Activated CD8-positive, alpha-beta memory T cell treated with anti-CD3 and anti-CD28 coated beads for 24 hours (primary cell): ENCODE data around the gene HHATL.

ENCODE experiments used
- DNase-seq: peaks from one replicate; pipeline ENCODE4 v3.0.0-alpha.2; 2020

Gene HHATL

DNA sequence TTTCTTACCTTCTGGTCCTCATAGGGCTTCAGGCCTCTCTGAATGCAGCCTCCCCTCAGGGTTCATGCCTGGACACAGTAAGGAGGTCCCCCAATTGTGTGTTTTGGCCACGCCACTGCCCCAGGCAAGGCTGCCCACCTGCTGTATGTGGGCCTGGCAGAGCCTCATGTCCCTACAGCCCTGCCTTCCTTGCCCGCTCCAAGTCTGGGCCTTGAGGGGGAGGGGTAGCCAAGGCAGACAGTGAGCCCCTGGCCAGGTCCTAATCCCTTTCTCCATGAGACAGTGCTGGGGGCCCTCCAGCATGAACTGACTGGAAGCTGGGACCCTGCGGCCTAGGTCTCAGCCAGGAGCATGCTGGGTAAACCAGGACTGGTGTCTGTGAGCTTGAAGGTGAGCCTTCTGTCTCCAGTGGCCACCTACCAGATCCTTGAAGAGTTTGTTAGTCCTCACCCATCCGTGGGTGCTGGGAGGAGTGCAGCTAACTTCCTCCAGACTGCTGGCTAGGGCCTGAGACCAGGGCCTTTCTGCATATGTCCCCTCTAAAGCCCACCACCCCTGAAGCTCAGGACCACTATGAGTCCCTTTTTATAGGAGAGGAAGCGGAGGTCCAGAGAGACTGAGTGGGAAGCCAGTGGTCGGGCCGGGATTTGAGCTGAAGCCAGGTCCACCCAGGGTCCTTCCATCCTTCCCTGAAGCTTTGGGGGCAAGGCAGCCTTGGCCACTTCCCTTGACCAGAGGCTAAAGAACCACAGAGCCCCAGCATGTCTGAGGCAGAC, 40.4 kb downstream of the HHATL start:
- no peak for DNase-seq

DNA sequence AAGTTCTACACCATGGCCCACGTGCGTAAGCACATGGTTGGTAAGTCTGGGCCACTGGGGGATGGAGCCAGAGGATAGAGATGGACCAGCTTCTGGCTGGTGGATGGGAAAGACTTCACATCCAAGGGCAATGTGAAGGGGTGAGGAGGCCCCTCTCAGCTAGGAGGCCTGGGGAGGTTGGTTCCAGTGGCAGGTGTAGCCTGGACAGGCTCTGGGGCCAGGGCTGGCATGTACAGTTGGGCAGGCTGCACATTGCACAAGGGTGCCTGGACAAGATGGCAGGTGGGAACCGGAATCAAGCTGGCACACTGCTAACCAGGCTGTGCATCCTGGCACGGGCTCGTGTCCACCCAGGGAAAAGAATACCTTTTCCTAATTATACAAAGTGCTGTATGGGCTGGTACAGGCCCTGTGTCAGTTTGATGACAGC, 41.0 kb downstream of the HHATL start:
- no peak for DNase-seq

DNA sequence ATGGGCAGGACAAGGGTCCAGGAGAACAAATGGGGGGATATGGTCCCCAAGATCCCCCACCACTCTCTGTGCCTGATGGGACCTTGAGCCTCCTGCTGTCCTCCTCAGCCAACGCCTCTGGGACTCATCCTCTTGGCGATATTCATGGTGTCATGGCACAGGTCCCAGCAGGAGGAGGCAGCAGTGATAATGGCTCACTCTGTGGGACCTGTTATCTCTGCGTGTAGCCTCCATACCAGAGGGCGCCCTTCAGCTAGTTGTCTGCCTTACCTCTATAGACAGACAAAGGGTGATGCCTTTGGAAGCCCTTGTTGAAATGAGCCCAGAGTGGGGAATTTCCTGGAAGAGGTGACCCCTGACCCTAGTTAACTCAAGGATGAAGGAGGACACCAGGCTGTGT, 41.7 kb downstream of the HHATL start:
- DNase-seq: no peak

DNA sequence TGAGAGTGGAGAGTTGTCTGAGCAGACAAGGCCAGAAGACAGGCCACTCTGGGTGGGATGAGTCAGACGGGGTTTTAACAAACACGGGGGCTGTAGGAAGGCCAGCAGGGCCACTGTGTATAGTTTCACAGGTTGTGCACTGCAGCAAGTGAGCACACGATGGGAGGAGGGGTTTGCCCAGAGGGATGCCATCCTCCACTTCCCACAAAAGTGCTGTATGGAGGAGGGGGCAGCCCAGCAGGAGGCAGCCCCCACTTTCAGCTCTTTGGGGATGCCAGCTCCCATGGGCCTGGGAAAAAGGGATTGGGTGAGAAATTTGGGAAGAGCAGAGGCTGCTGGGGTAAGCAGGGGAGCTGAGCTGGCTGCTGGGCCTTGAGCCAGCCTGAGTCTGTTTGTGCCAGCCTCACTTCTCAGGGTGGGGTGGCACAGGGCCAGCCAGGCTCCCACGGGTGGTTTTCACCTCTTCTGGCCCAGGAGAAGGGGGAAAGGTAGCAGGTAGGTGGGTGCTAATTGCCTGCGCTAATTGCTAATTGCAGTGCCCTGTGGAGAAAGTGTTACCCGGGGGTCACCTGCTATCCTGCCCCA, 42.4 kb downstream of the HHATL start:
- DNase-seq: no peak

DNA sequence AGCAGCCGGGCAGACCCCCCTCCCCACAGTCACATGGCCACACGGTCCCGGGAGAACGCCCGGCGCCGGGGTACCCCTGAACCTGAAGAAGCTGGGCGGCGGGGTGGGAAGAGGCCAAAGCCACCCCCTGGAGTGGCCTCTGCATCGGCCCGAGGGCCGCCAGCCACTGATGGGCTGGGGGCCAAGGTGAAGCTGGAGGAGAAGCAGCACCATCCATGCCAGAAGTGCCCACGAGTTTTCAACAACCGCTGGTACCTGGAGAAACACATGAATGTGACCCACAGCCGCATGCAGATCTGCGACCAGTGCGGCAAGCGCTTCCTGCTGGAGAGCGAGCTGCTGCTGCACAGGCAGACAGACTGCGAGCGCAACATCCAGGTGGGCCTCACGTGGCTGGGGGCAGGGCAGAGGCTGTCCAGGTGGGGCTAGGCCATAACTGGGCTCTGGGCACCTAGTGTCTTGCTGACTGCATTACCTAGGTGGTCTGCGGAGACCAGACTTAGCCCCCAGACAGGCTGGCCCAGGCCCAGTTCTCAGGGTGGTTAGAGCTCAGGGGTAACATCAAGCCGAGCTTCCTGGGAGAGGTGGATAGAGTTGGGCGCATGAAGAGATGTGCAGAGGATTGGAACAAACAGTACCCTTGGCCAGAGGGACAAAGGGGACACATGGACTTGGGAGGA, 43.0 kb downstream of the HHATL start:
- DNase-seq: no peak

DNA sequence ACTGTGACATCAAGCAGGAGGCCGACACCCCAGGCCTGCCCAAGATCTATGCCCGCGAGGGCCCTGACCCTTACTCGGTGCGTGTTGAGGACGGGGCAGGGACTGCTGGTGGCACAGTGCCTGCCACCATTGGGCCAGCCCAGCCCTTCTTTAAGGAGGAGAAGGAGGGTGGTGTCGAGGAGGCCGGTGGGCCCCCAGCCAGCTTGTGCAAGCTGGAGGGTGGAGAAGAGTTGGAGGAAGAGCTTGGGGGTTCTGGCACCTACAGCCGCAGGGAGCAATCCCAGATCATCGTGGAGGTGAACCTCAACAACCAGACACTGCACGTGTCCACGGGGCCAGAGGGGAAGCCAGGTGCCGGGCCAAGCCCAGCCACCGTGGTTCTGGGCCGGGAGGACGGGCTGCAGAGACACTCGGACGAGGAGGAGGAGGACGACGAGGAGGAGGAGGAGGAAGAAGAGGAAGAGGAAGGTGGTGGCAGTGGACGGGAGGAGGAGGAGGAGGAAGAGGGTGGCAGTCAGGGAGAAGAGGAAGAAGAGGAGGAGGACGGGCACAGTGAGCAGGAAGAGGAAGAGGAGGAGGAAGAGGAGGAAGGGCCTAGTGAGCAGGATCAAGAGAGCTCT, 43.7 kb downstream of the HHATL start:
- DNase-seq: no peak

DNA sequence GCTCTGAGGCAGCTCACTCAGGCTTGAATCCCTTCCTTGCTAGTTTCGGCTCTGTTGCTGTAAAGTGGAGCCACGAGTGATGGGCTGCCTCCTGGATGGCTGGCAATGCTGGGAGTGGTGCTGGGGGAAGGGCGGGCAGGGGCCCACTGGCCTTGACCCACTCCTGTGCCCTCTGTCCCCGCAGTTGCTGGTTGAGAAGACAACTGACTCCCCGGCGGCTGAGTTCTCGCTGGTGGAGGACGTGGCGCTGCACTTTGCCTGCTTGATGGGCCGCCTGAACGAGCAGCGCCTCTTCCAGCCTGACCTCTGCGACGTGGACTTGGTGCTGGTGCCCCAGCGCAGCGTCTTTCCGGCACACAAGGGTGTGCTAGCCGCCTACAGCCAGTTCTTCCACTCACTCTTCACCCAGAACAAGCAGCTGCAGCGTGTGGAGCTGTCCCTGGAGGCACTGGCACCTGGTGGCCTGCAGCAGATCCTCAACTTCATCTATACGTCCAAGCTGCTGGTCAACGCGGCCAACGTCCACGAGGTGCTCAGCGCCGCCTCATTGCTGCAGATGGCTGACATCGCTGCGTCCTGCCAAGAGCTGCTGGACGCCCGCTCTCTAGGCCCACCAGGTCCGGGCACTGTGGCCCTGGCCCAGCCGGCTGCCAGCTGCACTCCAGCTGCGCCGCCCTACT, 44.4 kb downstream of the HHATL start:
- DNase-seq: no peak

DNA sequence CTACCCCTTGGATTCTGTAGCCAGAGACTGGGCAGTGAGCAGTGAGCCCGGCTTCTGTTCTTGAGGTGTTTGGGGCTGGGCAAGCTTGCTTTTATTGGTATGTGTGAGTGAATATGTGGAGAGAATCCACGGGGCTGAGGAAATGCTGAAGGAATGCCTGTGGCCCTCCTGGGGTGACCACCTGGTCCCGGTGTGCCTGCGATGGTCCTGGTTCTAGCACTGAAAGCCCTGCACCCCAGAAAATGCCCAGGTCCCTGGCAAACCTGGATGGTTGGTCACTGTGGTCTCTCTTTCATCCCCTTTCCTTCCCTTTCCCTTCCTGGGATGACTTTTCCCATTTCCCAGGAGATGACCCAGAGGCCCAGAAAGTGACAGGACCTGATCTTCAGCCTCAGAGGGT, 44.9 kb downstream of the HHATL start:
- no peak for DNase-seq

DNA sequence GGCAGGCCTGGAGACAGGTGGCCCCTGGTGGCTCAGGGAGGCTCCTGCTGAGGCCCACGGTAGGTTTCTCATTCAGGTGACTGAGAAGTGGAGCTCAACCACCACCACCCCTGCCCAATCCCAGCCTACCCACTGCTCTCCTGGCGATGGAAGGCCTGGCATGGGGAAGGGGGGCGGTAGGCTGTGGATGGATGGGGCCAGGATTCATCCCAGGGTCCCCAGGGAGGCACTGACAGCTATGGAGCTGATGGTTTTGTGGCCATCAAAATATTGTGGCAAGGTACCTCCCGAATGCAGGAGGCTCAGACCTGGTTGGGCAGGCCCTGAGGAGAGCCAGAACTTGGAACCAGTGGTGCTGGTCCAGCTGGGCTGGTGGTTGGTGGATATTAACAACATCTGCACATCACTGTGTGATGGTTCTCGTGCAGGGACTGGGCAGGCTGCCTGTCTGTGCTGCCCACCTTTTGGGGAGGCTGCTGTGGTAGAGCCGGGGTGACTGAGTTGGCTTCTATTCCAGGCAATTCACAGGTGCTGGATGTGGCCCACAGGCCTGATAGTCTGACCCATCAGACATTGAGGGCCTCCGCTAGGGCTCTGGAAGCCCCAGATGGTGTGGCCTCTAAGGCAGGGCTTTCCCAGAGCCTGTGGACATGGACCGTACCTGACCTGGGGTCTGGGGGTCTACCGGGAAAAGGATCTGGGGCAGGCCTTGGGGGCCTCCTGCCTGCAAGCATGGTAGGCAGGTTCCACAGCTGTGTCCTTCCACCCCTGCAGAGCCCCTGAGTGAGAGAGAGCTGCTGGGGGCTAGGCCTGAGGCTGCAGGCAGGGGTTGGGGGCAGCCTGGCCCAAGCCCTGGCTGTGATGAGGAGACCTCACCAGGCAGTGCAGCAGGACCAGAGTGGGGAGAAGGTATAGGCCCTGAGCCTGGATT, 45.7 kb downstream of the HHATL start:
- DNase-seq: no peak

DNA sequence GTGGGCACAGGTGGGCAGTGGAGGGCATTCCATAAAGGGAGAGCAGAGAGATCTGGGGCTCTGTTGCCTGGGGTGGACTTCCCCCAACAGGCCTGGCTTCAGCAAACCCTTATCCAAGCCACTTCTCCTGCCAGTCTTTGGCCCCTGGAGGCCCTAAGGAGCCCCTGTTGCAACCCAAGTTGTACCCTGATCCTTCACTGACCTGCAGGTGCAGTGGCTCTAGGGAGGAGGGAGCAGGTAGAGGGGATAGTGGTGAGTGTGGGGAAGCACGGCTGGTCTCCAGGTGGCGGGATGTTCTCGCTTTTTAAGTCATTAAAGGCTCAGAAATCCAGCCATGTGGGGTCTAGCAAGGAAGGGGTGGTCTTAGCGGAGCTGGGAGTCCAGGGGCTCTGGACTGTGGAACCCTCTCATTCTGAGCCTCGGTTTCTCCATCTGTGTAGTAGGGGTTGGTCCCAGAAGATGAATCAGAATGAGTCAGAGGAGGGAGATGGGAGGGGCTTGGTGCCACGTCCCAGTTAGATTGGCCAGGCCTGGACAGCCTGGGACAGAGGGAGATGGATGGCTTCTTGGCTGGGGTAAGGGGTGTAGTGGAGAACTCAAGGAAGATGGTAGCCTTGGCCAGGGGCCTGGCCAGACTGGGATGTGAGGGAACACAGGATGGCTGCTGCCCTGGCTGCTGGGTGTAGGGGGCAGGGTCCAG, 46.5 kb downstream of the HHATL start:
- DNase-seq: no peak

DNA sequence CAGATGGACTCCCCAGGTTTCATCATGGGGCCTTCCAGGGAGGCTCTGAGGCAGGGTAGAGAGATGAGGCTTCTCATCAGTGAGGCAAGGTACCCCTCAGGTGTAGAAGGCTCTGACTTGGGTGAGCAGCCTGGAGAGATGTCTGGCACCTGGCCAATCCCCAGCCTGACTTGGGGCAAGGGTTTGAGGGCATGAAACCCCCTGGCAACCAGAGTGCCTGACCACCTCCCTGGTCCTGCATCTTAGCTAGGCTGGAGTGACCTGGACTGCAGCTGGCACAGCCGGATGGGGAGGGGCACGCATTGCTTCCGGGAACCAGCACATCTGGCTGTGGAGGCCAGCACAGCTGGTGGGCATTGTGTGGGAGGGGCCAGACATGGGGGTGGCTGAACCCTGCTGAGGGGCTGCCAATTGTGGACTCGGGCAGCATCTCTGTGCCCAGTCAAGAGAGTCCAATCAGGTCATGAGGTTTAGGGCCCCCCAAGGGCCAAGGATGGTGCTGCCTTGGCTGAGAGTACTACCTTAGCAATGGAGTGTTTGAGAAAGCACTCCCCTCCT, 47.2 kb downstream of the HHATL start:
- no peak for DNase-seq

DNA sequence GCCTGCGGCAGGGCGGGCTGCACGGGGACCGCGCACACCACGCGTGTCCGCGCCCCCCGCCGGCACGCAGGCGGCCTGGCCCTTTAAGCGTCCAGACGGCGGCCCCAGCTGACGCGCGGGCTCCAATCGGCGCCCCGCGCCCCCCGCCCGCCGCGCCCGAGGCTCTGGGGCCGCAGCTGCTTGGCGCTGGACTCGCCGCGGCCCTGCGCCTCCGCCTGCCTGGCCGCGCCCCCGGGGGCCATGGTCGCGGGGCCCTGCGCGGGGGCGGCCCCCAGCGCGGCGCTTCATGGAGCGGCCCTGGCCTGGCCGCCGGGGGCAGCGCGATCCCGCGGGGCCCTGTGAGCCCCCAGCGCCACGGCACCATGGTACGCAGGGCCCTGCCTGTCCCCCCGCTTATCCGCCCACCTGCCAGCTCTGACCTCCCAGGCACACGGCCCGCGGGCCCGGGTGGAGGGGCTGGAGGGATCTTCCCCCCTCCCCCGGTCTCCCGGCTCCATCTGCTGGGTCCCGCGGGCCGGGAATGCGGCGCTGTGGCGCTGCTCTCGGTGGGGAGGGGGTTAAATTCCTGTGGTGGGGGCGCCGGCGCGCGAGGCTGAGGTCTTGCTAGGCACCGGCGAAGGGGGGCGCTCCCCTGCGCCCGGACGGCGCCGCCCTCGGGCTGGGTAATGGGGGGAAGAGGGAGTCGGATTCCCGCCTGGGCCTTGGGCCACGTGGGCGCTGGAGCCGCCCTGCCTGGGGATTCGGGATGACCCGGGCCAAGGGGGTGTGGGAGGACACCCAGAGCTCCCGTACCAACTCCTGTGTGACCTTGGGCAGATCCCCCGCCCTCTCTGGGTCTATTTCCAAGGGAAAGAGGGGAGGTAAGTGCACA, 48.0 kb downstream of the HHATL start:
- DNase-seq: no peak

DNA sequence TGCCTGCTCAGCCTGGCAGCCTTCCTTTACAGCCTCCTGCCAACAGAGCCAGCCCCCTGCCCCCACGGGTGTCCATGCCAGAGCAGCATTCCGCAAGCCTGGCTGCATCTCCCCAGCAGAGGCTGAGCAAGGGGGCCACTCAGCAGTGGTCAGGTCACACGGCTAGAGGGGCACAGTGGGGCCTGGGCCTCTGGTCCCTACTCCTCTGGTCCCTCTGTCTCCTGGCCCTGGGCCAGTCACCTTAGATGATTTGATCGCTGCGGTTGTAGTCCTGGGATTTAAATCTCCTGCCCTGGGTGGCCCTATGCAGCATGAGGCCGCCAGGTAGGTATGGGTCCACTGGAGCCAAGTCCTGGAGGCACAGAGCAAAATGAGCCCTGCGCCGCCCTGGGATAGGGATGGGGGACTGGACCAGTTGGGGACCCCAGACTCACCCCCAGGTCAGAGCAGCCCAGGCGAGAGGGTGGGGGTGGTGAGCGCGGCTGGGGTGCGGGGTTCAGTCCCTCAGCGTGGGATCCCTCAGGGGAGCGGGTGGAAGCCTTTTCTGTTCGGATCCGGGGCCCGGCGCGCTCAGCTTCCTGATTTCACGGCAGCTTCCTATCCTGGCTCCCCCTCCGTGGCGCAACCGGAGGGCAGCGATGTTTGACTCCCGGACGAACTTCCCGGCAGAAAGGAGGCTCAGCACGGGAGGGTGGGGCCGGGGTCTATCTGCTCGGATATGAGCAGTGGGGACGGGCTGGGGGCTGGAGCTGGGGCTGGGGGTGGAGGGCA, 48.9 kb downstream of the HHATL start, which contains the start of gene ZBTB47:
TSS of gene ZBTB47 (plus strand) at position 138 of the 771 bp plus-strand sequence. CDS start 4,659 bp downstream, outside the sequence.
- no peak for DNase-seq

DNA sequence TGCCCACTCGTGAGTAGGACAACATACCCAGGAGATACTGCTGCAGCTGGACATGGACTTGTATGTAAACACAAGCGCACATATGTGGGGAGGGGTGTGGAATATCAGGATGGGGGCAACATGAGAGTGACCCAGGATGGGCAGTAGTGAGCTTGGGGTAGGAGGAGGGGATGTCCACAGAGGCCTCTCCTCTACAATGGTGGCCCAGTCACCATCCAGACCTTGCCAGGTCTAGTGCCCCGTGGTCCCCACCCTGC, 49.4 kb downstream of the HHATL start:
- DNase-seq: no peak

DNA sequence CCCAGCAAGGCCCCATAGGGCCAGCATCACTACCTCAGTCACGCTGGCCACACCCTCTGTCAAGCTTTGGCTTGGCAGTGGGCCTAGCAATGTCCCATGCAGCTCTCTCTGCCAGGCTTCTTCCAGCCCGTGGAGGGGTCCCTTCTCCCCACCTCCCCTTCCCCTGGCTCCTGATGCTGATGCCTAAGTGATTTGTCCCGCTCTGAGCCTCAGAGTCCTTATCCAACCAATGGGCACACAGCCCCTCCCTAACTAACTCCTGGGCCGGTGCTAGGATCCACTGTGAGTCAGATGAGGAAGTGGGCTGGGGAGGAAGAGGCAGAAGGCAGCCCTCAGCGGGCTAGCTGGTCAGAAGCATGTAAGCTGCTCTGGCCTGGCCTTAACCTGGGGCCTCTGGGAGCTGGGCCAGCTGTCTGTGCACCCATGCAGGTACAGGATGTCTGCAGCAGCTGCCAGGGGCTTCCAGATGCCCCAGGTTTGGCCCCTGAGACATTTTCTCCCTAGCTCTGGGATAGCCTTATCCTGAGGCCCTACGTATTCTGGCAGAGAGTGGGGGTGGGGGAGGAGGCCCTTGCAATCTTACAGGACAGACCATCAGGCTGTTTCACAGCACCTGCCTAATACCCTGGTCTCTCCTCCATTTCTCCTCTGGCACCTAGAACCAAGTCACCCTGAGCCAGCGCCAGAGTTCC, 49.8 kb downstream of the HHATL start:
- DNase-seq: no peak

DNA sequence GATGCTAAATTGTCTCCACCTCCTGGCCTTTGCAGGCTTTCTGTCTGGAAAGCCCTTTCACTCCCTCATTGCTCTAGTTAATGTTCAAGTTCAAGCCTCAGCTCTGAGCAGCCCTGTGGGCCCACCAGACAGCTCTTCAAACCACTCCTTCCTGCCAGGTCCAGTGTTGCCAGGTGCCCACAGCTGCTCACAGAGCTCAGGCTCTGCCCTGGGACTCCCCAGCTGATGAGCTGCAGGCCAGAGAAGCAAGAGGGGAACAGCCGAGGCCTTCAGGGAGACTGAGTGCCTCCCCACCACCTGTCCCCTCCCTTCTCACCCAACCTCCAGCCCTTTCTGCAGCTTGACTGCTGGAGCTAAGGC, 50.4 kb downstream of the HHATL start:
- DNase-seq: no peak

DNA sequence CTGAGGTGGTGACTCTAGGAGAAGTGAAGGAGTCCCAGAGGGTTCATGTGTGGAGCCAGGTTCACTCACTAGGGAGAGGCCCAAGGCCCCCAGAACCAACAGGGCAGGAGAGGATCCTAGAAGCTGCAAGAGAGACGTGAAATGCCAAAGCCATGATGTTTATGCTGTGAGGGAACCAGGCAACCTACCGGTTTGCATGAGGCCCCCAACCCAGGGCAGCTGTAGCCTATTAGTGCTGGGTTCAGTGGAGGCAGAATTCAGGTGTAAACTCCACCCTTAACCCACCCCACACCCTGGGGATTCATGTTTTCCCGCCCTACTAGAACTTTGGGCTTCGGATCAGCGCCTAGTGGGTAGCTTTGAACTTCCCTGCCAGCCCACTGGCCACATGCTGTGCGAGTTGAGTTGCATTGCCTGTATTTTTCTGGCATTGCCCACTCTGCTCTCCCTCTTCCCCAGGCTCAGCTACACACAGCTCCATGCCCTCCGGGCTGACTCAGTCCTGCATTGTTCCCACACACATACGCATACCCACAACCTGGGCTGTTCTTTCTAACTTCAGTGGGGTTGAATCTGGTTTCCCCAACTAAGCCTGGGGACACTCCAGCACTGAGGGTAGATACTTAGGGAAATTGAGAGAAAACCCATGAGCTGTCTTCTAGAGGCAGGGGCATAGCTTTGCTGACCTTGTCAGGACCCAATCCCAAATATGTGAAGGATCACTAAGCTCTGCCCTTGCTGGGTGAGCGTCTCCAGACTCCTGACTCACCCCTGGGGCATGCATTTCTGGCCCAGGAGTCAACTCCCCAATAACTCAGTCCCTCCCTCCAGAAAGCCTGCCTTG, 51.1 kb downstream of the HHATL start:
- no peak for DNase-seq

DNA sequence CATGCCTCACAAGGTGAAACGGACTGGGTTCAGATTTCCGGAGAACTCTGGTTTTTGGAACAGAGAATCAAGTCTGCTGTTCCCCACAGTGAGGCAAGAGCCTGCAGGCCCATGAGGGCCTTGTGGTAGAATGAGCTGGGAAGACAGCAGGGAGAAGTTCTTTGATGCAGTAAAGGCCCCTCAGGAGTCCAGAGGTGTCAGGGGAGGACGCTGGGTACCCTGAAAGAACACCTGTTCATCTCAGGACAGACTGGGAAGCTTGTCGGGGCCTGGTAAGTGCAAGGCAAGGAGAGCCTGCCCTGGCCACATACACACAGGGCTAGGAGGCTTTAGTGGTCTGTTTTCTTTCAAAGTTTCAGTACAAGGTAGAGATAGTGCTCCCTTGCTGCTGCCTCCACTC, 52.8 kb downstream of the HHATL start:
- DNase-seq: no peak
